SU-DHL-6 (cell line): ENCODE data around the gene SNX27.

Experiments
- EZH2phosphoT487 ChIP-seq: fragments of 200-600 bp; sonication (generic), shearing (Covaris generic); conservative IDR thresholded peaks from 2 replicates; pipeline ENCODE4 v1.6.1; 2018; ENCODE audit warnings: mild to moderate bottlenecking, antibody characterized with exemption, low read length, moderate library complexity, mixed read lengths
- TF ChIP-seq, protein P1 (sequence below): fragments of 200-600 bp; sonication (generic); IDR thresholded peaks from one replicate; pipeline ENCODE4 v1.5.1; 2017; ENCODE audit warnings: antibody characterized with exemption, mild to moderate bottlenecking, low read length, moderate library complexity; ENCODE audit not compliant: insufficient read depth, poor library complexity, severe bottlenecking

DNA sequence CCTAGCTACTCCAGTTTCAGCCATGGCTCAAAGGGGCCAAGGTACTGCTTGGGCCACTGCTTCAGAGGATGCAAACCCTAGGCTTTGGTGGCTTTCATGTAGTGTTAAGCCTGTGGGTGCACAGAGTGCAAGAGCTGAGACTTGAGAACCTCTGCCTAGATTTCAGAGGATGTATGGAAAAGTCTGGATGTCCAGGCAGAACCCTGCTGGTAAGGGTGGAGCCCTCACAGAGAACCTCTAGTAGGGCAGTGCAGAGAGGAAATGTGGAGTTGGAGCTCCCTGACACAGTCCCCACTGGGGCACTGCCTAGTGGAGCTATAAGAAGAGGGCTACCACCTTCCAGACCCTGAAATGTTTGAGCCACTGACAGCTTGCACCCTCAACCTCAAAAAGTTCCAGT, 125.6 kb downstream of the SNX27 start:
- TF ChIP-seq, protein P1, sequence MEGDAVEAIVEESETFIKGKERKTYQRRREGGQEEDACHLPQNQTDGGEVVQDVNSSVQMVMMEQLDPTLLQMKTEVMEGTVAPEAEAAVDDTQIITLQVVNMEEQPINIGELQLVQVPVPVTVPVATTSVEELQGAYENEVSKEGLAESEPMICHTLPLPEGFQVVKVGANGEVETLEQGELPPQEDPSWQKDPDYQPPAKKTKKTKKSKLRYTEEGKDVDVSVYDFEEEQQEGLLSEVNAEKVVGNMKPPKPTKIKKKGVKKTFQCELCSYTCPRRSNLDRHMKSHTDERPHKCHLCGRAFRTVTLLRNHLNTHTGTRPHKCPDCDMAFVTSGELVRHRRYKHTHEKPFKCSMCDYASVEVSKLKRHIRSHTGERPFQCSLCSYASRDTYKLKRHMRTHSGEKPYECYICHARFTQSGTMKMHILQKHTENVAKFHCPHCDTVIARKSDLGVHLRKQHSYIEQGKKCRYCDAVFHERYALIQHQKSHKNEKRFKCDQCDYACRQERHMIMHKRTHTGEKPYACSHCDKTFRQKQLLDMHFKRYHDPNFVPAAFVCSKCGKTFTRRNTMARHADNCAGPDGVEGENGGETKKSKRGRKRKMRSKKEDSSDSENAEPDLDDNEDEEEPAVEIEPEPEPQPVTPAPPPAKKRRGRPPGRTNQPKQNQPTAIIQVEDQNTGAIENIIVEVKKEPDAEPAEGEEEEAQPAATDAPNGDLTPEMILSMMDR: no peak
- no peak for TF ChIP-seq EZH2phosphoT487
